Stimulated activated CD4-positive, alpha-beta T cell treated with anti-CD3 and anti-CD28 coated beads, TNF-alpha, amount 100 ng/mL, for 48 hours (primary cell): ENCODE measurements around the gene GARNL3.

Experiments
- DNase-seq, 3 donors: peaks; one replicate each; pipeline ENCODE4 v3.0.0-alpha.2; 2020; ENCODE audit warnings: low read depth in 3 of 3

Gene GARNL3

GRCh38 chr9:127277099-127277498 is 12.5 kb downstream of the GARNL3 start:
- no peak for DNase-seq

GRCh38 chr9:127277770-127278169 is 13.2 kb downstream of the GARNL3 start:
- no peak for DNase-seq

GRCh38 chr9:127278372-127278771 is 13.8 kb downstream of the GARNL3 start:
- DNase-seq = no peak

GRCh38 chr9:127279717-127280285 is 15.2 kb downstream of the GARNL3 start:
- no peak for DNase-seq

GRCh38 chr9:127280880-127281660 is 16.5 kb downstream of the GARNL3 start:
- DNase-seq = no peak

- DNase-seq = no peak
Observed at GRCh38 chr9:127281891-127282290, 17.3 kb downstream of the GARNL3 start.

- DNase-seq = no peak
Observed at GRCh38 chr9:127282611-127283010, 18.0 kb downstream of the GARNL3 start.

GRCh38 chr9:127283135-127283534 is 18.6 kb downstream of the GARNL3 start:
- no peak for DNase-seq

GRCh38 chr9:127283917-127284497 is 19.4 kb downstream of the GARNL3 start:
- no peak for DNase-seq

- no peak for DNase-seq
Observed at GRCh38 chr9:127285965-127286364, 21.4 kb downstream of the GARNL3 start.

- no peak for DNase-seq
Observed at GRCh38 chr9:127290561-127291065, 26.0 kb downstream of the GARNL3 start.

GRCh38 chr9:127291246-127291778 is 26.7 kb downstream of the GARNL3 start:
- no peak for DNase-seq

GRCh38 chr9:127292415-127292814 is 27.8 kb downstream of the GARNL3 start:
- DNase-seq = no peak

- DNase-seq = no peak
Observed at GRCh38 chr9:127293328-127293727, 28.8 kb downstream of the GARNL3 start.

- no peak for DNase-seq
Observed at GRCh38 chr9:127293767-127294166, 29.2 kb downstream of the GARNL3 start.

- no peak for DNase-seq
Observed at GRCh38 chr9:127295005-127295404, 30.4 kb downstream of the GARNL3 start.

GRCh38 chr9:127300886-127301447 is 36.4 kb downstream of the GARNL3 start:
- no peak for DNase-seq

GRCh38 chr9:127303830-127304229 is 39.3 kb downstream of the GARNL3 start:
- DNase-seq = no peak

GRCh38 chr9:127305206-127305837 is 40.7 kb downstream of the GARNL3 start:
- DNase-seq = no peak

GRCh38 chr9:127305838-127306226 is 41.3 kb downstream of the GARNL3 start:
- no peak for DNase-seq

GRCh38 chr9:127307802-127308201 is 43.2 kb downstream of the GARNL3 start:
- no peak for DNase-seq
